GM12891 (cell line): Measurements from ENCODE around the gene PAQR8.

Experiments used
- POLR2A ChIP-seq: IDR thresholded peaks from 2 replicates; pipeline ENCODE4 v1.6.1; 2011; ENCODE audit warnings: low read depth, low read length, control low read depth
- TAF1 ChIP-seq: IDR thresholded peaks from 2 replicates; pipeline ENCODE4 v1.6.1; 2011; ENCODE audit warnings: low read depth, low read length, control low read depth

- TF ChIP-seq POLR2A, result no peak
- TF ChIP-seq TAF1, result no peak
Observed at GRCh38 chr6:52337633-52338290, 24.2 kb upstream of the PAQR8 start.
